ENCODE results near the gene CCBE1.

The CCBE1 gene

GRCh38 chr18:59564561-59564960, 132.7 kb downstream of the CCBE1 start:
- DNase-seq, result no peak

DNA sequence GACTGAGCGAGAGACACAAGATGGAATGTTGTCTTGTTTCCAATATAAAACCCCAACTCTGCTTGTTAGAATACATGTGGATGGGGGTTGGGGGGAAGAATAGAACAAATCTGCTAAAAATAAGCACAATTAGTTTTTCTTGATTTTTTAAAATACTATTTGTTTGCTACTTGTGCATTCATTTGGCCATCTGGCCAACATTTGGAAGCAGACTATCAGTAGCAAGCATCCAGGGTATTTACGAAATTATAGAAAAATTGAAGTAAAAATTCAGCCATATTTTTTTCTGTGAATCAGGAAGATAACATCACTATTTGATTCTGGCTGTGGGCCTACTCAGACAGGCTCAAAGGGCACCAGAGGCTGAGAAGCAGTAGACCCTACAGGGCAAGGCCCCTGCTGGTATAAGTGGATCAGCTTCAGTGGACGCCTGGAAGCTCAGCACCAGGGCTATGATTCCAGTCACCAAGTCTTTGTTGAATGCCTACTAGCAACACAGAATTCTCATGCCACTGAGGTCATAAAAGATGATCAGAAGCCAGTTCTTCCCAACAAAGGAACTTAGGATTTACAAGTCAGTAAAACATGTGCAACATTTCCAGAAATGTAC, 133.9 kb downstream of the CCBE1 start:
- no peak for DNase-seq

GRCh38 chr18:59562751-59563150, 134.5 kb downstream of the CCBE1 start:
- DNase-seq, result no peak

GRCh38 chr18:59561612-59562011, 135.6 kb downstream of the CCBE1 start:
- no peak for DNase-seq

- no peak for DNase-seq
These were observed 136.7 kb downstream of the CCBE1 start for GRCh38 chr18:59560556-59560955.

DNA sequence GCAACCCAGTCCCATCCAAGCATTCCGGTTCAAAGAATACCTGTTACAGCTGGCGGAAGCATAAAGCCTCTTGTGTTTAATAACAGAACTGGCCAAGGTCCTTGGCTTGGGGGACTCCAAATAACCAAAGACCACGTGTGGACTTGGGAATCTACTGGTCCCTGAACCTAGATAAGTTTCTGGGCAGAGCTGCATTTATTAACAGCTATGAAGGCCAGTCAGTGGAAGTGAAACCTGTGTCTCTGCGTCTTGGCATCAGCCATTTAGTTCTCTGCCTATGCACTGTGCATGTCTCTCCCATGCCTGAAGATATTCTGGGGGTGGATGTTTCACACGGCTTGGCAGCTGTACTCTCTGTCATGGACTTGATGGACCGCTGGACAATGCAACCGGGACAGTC, 137.7 kb downstream of the CCBE1 start:
- DNase-seq, result no peak

- DNase-seq, result no peak
These were observed 141.1 kb downstream of the CCBE1 start for GRCh38 chr18:59555995-59556659.

DNA sequence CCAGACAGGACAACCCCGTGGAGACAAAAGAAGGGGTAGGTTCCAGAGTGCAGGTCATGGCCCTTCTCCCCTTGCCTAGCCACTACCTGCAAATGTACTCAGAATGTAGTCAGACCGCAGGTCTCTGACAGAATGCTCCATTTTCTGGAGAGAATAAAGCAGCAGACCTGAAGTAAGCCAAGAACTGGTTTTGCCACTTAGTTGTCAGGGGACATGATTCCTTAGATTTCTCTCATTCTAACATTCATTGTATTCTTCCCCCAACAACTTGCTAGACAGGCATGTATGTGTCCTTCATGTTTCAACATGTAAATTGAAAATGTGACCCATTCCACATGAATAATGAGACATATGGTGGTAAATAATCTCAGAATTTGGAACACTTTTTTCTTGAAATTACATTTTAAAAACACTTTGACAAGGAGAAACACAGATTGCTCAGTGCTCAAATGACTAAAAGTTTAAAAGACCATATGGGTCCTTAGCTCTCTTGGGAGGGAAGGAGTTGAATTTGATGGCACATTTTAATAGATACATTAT, 142.4 kb downstream of the CCBE1 start:
- DNase-seq, result no peak

- DNase-seq, result no peak
These were observed 143.9 kb downstream of the CCBE1 start for GRCh38 chr18:59553273-59553870.

GRCh38 chr18:59551902-59552635, 145.2 kb downstream of the CCBE1 start:
- DNase-seq, result no peak

DNA sequence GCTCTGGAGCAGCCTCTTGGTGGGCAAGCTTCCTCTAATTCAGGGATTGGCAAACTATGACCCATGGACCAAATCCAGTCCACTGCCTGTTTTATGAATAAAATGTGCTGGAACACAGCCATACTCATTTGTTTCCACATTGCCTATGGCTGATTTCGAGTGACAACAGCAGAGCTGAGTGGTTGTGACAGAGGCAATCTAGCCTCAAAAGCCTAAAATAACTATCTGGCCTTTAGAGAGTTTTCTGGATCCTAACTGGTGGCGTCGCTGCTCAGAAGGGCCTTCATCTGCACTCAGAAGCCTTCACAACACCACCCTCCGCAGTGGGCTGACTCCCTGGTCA, 147.1 kb downstream of the CCBE1 start:
- no peak for DNase-seq

DNA sequence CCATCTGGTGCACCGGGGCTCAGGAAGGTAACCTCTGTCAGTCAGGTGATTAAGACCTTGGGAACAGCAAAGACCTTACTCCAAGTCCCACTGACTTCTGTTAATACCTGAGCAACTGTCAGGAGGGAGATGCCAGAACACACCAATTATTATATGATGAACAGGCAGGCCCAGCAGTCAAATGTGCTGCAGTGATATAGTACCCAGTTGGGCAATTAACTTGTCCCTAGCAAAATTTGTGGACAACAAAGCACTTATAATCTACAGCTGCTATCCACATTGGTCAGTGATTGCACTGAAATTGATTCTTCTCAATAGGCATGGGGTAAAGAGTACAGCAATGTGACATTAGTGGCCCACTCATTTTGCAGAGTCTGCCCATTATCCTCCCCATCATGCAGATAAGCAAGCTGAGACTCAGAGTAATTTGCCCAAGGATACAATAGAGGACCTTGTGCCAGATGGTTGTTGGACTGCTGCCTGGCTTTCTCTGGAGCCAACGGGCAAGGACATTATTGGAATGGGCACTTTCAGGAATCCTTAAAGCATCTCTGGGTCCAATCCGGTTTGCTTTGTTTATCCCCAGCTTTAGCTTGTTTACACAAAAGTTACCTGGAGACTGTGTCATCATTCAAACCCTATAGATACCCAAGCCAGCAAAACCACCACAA, 147.6 kb downstream of the CCBE1 start:
- no peak for DNase-seq

- DNase-seq, result no peak
These were observed 149.5 kb downstream of the CCBE1 start for GRCh38 chr18:59547581-59548182.

- no peak for DNase-seq
These were observed 151.0 kb downstream of the CCBE1 start for GRCh38 chr18:59546188-59546587.

DNA sequence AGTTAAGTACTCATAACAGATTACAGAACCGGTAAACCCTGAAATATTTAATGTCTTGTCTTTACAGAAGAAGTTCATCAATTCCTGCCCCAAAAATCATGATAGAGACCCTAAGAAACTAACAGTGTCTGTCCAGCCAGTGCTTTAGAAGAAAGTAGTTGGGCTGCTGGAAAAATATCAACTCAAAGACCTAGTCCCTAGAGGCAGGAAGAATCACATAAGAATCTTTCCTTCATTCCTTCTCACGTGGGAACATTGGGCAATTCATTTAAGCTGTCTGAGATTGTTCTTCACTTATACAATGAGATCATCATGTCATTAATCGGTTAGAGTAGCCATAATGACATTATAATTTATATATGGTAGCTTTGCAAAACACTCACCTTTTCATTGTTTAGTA, 156.4 kb downstream of the CCBE1 start:
- no peak for DNase-seq

DNA sequence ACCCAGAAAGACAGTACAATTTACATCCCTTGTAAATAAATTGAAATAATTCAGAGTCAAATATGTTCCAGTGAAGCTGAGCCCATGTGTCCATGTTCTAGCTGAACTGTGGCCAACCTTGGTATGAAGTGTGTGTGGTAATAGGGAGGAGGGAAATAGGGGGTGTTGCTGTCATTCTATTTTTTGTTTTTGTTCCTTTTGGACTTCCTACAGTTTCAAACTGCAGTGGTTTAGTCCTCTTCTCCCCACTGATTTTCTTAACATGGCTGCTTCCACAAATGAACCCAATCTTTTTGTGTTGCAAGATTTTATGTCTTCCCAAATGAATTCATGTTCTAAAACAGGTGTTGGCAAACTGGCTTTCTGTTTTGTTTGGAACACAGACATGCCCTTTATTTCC, 156.9 kb downstream of the CCBE1 start:
- no peak for DNase-seq

- DNase-seq, result no peak
These were observed 158.1 kb downstream of the CCBE1 start for GRCh38 chr18:59539108-59539507.

DNA sequence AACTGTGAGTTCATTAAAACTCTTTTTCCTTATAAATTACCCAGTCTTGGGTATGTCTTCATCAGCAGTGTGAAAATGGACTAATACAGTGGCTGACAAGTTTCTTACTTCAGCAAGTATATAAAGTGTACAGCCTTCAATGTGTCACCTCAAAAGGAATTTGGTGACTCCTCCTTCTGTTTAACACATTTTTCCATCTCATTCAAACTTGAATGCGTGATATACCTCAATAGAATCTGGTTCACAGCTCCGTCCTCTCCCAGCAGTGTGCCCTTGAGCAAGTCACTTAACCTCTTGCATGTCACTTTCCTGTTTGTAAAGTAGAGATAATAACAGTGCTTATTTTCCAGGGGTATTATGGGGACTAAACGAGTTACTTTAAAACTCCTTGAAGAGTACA, 159.6 kb downstream of the CCBE1 start:
- DNase-seq, result no peak

GRCh38 chr18:59536166-59536565, 161.1 kb downstream of the CCBE1 start:
- no peak for DNase-seq

GRCh38 chr18:59535055-59535454, 162.2 kb downstream of the CCBE1 start:
- no peak for DNase-seq

DNA sequence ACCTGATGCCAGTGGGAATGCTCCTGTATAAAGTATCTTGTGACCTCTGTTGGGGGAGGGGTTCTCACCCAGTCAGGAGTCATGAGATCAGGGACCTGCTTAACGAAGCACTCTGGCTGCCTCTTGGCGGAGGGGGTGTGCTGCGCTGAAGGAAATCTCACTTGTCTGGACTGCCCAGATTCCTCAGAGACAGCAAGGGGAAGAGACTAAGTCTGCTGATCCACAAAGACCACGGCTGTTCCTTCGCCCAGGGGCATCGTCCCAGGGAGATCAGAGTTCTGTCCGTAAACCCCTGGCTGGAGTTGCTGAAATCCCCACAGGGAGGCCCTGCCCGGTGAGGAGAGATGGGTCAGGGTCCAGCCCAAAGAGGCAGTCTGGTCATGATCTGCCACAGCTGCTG, 168.4 kb downstream of the CCBE1 start:
- DNase-seq, result no peak

- DNase-seq, result no peak
These were observed 176.5 kb downstream of the CCBE1 start for GRCh38 chr18:59520562-59521355.

Data from NCI-H1694 treated with DMSO at 0.1 percent for 48 hours (cell line).